HG03378 (cell line): Measurements from ENCODE around the gene VSNL1.

Experiments used
- ATAC-seq: cut with Tn5 transposase; IDR thresholded peaks from one replicate; pipeline ENCODE4 v1.9.1; 2021; ENCODE audit warnings: mild to moderate bottlenecking, moderate library complexity; ENCODE audit not compliant: unreplicated experiment

The VSNL1 gene

GRCh38 chr2:17688600-17688999, 148.1 kb downstream of the VSNL1 start:
- no peak for ATAC-seq

- no peak for ATAC-seq
These were observed 148.5 kb downstream of the VSNL1 start for GRCh38 chr2:17689010-17689409.

GRCh38 chr2:17690776-17691175, 150.3 kb downstream of the VSNL1 start:
- ATAC-seq = no peak
